ENCODE measurements around the gene ZBTB7A.

Gene ZBTB7A

GRCh38 chr19:4080473-4080872, 13.8 kb upstream of the ZBTB7A start:
- DNase-seq (ENCODE audit: low read depth) = no peak
- no peak for TF ChIP-seq CTCF (conservative IDR thresholded peaks at IDR 0.05; ENCODE audit: low read depth, low read length)

DNA sequence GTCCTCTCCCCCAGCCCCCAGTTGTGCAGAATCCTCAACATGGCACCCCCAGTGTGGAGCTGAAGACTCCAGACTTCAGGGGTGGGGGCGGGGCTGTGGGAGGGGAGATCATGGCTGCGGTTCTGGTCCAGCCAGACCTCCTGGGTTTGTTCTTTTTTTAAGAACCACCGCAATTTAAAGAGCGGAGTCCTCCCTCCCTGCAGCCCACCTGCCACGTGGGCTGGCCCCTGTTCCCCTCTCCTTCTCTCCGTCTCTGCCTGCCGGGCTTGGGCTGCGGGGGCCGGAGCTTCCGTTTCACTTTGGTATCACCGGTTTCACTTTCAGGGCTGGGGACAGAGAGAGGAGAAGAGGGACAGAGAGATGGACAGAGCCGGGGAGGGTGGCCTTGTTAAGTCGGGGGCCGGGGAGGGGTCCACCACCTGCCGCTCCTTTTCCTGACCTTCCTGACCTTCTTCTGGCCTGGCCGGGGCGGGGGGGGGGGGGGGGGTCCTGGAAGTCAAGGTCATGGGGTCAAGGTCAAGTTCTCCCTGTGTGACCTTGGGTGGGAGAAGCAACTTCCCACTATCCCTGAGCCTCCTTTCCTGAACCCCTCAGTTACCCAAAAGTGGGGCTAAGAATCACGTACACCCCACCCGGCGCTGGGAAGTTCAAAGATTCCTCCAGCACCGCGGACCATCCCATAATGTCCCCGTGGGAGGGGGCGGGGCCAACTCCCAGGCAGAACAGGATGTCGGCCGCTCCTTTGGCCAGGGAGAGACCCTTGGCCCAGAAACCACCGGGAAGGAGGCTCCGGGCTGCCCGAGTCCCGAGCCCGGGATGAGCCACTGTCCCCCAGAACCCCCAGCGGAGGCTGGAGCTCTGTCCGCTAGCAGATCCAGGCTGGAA, 11.3 kb upstream of the ZBTB7A start:
- no peak for TF ChIP-seq CTCF (conservative IDR thresholded peaks at IDR 0.05; ENCODE audit: low read depth, low read length)
- no peak for DNase-seq (ENCODE audit: low read depth)
- H3K4me3 ChIP-seq (ENCODE audit: low read depth, low read length) = peak overlapping the region; percentile 66

More at GRCh38 chr19:4080473-4080872, 13.8 kb upstream of the ZBTB7A start:
- no peak overlapping the region for H3K4me3 ChIP-seq (ENCODE audit: low read depth, low read length)

GRCh38 chr19:4077007-4077374, 10.3 kb upstream of the ZBTB7A start:
- DNase-seq (ENCODE audit: low read depth) = no peak
- no peak for TF ChIP-seq CTCF (conservative IDR thresholded peaks at IDR 0.05; ENCODE audit: low read depth, low read length)
- no peak overlapping the region for H3K4me3 ChIP-seq (ENCODE audit: low read depth, low read length)

GRCh38 chr19:4075373-4075772, 8.7 kb upstream of the ZBTB7A start:
- peak; percentile 44 for DNase-seq (ENCODE audit: low read depth)
- TF ChIP-seq CTCF (conservative IDR thresholded peaks at IDR 0.05; ENCODE audit: low read depth, low read length) = no peak
- no peak overlapping the region for H3K4me3 ChIP-seq (ENCODE audit: low read depth, low read length)

- no peak for DNase-seq (ENCODE audit: low read depth)
- no peak for TF ChIP-seq CTCF (conservative IDR thresholded peaks at IDR 0.05; ENCODE audit: low read depth, low read length)
Measured at GRCh38 chr19:4071610-4072009, 4.9 kb upstream of the ZBTB7A start.

DNA sequence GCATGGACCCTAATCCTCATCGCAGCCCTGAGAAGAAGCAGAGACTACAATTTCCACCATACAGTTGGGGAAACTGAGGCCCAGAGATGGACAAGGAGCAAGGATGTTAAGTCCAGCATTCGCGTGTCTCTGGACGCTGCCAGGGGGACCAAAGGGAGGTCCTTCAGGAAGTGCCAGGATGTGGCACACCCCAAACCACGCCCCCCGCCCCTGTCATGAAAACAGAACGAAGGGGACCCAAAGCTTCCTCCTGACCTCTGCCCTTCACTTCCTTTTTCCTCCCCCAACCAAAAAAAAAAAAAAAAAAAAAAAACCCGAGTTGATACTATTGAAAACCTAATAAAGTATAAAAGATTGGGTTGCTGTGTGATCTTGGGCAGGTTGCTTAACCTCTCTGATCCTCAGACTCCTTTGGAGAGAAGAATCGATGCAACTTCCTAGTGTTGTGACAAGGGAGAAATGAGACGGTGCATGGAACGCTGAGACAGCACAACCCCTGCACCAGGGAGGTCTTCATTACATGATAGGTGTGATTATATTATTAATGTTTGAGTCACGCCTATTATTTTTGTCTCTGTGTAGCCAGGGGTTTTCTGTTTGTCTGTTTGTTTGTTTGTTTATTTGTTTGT, 2.7 kb upstream of the ZBTB7A start:
- DNase-seq (ENCODE audit: low read depth) = no peak

More at GRCh38 chr19:4071610-4072009, 4.9 kb upstream of the ZBTB7A start:
- no peak overlapping the region for H3K4me3 ChIP-seq (ENCODE audit: low read depth, low read length)

More for the DNA sequence above, 2.7 kb upstream of the ZBTB7A start:
- no peak for TF ChIP-seq CTCF (conservative IDR thresholded peaks at IDR 0.05; ENCODE audit: low read depth, low read length)
- H3K4me3 ChIP-seq (ENCODE audit: low read depth, low read length) = no peak overlapping the region

Data from choroid plexus epithelial cell (primary cell).